WI38 (cell line): ENCODE results near the gene NHEJ1.

Experiments used
- H3K4me3 ChIP-seq: 2 replicates; pipeline ENCODE4 v1.5.1; 2011; ENCODE audit warnings: low read depth, mild to moderate bottlenecking, control low read depth, low read length
- CTCF ChIP-seq: IDR thresholded peaks from 2 replicates; pipeline ENCODE4 v1.5.1; 2012; ENCODE audit warnings: low read depth, mild to moderate bottlenecking, control low read depth, low read length

The NHEJ1 gene

GRCh38 chr2:219090436-219091299 lies 69.9 kb downstream of the NHEJ1 start:
- no peak overlapping the region for H3K4me3 ChIP-seq
- no peak for TF ChIP-seq CTCF

- H3K4me3 ChIP-seq = no peak overlapping the region
- TF ChIP-seq CTCF = no peak
These were observed 71.3 kb downstream of the NHEJ1 start for GRCh38 chr2:219089330-219089729.

GRCh38 chr2:219087848-219088247 lies 72.8 kb downstream of the NHEJ1 start:
- TF ChIP-seq CTCF = no peak
- no peak overlapping the region for H3K4me3 ChIP-seq

- H3K4me3 ChIP-seq = no peak overlapping the region
- no peak for TF ChIP-seq CTCF
These were observed 73.3 kb downstream of the NHEJ1 start for GRCh38 chr2:219087361-219087760.

- H3K4me3 ChIP-seq = no peak overlapping the region
- no peak for TF ChIP-seq CTCF
These were observed 74.4 kb downstream of the NHEJ1 start for GRCh38 chr2:219086196-219086595.

GRCh38 chr2:219084791-219085190 lies 75.8 kb downstream of the NHEJ1 start:
- TF ChIP-seq CTCF = no peak
- no peak overlapping the region for H3K4me3 ChIP-seq

GRCh38 chr2:219082332-219082958 lies 78.2 kb downstream of the NHEJ1 start:
- H3K4me3 ChIP-seq = no peak overlapping the region
- no peak for TF ChIP-seq CTCF
